HFF-Myc (cell line): Measurements from ENCODE around the gene SCGB1D2.
"Not testable (repeated sequence)": the region's sequence is repeated elsewhere in the genome, so short reads cannot be mapped to it uniquely, and the experiment has no call there.

ENCODE experiments used
- DNase-seq: peaks from one replicate; pipeline ENCODE4 v3.0.0-alpha.2; 2011; ENCODE audit warnings: low read depth; ENCODE audit errors: extremely low read depth
- H3K4me3 ChIP-seq: replicated peaks from 2 replicates; pipeline ENCODE4 v1.5.1; 2011; ENCODE audit warnings: low read depth, mild to moderate bottlenecking, control low read depth, low read length
- CTCF ChIP-seq: IDR thresholded peaks from 2 replicates; pipeline ENCODE4 v1.5.1; 2012; ENCODE audit warnings: mild to moderate bottlenecking, low read depth, low read length, control low read depth; ENCODE audit errors: missing control alignments

SCGB1D2 gene

GRCh38 chr11:62205441-62205840 lies 36.6 kb upstream of the SCGB1D2 start:
- H3K4me3 ChIP-seq = no peak overlapping the region
- no peak for DNase-seq
- TF ChIP-seq CTCF = no peak

- not testable (repeated sequence) for DNase-seq, H3K4me3 ChIP-seq
These were observed 35.6 kb upstream of the SCGB1D2 start for GRCh38 chr11:62206276-62207066.

- TF ChIP-seq CTCF = no peak
- H3K4me3 ChIP-seq = no peak overlapping the region
- no peak for DNase-seq
These were observed 33.3 kb upstream of the SCGB1D2 start for GRCh38 chr11:62208785-62209144.

- no peak for DNase-seq
- peak; percentile 49 for TF ChIP-seq CTCF
- no peak overlapping the region for H3K4me3 ChIP-seq
These were observed 24.8 kb upstream of the SCGB1D2 start for GRCh38 chr11:62217191-62217748.

GRCh38 chr11:62221498-62221897 lies 20.5 kb upstream of the SCGB1D2 start:
- TF ChIP-seq CTCF = no peak
- H3K4me3 ChIP-seq = no peak overlapping the region
- DNase-seq = no peak

GRCh38 chr11:62223095-62223494 lies 18.9 kb upstream of the SCGB1D2 start:
- DNase-seq = peak; percentile 39
- no peak for TF ChIP-seq CTCF
- H3K4me3 ChIP-seq = no peak overlapping the region

- DNase-seq = no peak
- TF ChIP-seq CTCF = peak; percentile 4
- no peak overlapping the region for H3K4me3 ChIP-seq
These were observed 8.3 kb upstream of the SCGB1D2 start for GRCh38 chr11:62233730-62234129.
